Measurements from ENCODE around the gene UQCRHL.

- TF ChIP-seq CTCF (conservative IDR thresholded peaks at IDR 0.05) (no peak), EZH2 (IDR thresholded peaks at IDR 0.05; ENCODE audit: low read depth) (no peak)
Observed at GRCh38 chr1:15758343-15758931, 49.0 kb downstream of the UQCRHL start, which contains the start of gene FBLIM1.
